GM18909 (cell line): Measurements from ENCODE around the gene SLMAP.

ENCODE experiments used
- ATAC-seq: cut with Tn5 transposase; IDR thresholded peaks from one replicate; pipeline ENCODE4 v1.9.1; 2021; ENCODE audit warnings: mild to moderate bottlenecking; ENCODE audit not compliant: unreplicated experiment, poor library complexity

SLMAP gene

DNA sequence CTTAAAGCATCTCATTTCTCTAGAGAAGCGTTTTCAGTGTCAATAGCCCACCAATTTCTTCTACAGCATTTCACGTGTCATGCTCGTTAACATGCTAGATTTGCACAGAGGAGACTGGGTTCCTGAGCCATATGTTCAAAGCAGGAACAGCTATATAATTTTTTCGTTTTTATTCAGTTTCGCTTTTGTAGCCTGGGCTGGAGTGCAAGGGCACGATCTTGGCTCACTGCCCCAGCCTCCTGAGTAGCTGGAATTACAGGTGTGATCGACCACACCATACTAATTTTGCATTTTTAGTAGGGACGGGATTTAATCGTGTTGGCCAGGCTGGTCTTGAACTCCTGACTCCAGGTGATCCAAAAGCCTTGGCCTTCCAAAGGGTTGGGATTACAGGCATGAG is 6.6 kb upstream of the SLMAP start:
- no peak for ATAC-seq

DNA sequence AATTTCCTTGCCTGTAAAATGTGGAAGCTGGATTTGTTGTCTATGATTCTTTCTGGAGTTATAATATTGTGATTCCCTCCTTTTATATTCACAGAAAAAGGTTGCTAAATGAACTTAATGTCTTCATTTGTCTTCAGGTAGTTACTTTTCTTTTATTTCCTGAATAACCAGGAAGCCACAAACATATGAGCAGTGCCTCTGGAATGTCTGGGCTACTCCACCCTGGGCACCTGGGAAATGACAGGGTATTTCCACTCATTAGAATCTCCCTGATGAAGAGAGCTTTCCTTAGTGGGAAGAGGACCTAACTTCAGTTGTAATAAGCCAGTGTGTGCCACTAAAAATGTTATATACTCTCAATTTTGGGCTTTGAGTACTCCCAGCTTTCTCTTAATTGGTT is 3.8 kb upstream of the SLMAP start:
- no peak for ATAC-seq

DNA sequence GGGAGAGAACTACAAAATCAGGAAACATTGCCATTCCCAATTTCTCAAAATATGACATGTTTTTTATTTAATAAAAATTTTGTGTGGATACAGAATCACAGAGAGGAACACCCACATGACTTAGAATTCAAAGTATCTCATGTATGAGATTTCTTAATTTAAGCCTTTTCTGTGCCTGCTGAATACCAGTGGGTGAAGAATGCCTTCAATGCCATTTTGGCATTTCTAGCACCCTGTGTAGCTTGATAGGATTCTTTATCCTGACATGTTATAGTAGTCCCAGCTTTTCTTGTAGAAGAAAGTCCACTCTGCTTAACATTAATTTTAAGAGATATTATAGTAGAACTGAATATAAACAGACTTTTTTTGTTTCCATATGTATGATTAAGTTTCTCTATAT is 3.1 kb upstream of the SLMAP start:
- no peak for ATAC-seq

DNA sequence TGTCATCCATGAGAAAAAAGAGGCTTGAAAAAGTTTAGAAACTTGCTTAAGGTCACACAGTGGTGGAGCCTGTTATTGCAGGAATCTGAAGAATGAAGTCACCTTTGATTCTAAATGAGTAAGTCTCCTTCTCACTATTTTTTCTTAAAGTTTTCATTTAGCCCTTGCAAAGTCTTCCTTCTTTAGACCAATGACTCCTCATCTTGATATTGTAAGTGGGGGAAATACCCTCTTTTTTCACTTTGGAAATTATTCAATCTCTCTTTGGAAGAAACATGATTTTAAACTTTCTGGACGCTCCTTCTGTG is 787 bp upstream of the SLMAP start:
- no peak for ATAC-seq

DNA sequence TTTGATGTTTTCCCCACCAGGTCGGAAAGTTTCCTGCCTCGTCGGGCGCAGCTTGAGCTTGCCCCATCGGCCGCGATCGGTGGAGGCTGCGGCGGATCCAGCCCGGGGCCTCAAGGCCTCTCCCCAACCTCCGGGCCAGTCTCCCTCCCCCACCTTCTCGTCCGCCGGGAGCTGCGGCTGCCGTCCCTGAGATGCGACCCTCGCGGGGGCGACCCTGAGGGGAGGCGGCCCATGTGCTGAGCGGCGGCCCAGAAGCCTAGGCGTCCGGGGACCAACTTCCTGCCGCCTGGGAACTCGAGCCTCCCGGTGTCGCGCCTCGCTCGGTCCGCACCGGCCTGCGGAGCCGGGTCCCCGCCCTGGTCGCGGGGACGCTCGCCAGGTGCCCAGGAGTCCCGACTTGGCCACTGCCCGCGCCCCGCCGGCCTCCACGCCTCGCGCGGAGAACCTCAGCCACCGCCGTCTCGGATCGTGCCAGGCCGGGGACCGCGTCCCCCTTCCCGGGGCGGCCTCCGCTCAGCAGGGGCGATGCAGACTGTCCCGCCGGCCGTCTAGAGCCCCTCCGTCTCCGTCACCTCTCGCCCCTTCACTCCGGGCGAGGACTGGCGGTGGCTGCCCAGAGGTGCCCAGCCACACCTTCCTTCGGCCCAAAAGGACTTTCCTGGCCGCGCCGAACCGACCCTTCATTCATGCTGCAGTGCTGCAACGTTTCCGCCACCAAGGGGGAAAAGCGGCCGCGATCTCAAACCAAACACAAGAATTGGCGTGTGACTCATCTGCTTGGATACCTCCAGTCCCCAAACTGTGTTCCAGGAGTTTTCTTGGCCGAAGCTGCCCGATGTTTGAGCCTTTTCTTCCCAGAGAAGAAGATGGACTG is 656 bp downstream of the SLMAP start:
- ATAC-seq, result peak; percentile 20

DNA sequence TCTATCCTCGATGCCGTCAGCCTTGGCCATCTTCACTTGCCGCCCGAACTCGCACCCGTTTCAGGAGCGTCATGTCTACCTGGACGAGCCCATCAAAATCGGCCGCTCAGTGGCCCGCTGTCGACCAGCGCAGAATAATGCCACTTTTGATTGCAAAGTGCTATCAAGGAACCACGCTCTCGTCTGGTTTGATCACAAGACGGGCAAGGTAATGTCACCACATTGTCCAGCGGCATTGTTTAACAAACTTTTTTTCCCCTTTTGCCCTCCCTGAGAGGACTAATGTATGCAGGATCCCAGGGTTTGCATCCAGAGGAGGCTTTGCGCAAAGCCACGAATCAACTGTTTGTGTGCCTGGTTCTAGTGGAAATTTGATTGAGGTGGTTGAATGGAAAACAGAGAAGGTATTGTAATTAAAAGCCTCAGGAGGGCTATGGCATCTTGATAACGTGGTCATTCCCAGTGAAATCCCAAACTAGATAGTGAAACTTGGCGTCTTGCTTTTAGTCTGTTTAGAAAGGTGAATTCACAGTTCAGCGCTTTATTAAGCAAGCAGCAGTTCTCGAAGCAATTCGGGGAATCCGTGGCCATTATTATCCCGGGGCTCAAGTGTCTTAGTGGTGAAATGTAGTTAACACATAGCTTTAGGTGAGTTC is 1.7 kb downstream of the SLMAP start:
- no peak for ATAC-seq

DNA sequence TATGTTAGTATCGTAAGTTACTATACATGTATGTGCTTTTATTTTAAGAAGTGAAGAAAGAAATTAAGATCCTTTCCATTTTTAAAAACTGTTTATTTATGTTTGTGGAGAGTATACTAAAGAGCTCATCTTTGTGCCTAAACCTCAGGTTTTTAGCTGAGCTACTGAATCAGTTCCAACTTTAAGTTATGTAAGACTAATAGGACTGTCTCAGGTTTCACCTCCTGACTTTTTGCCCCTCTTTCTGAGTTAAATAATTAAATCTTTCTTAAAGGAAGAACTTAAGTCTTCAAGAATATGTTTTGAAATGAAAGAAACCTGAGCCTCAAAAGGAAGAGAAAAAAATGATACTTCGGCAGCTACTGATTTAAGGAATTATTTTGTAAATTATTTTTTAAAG is 2.6 kb downstream of the SLMAP start:
- no peak for ATAC-seq

DNA sequence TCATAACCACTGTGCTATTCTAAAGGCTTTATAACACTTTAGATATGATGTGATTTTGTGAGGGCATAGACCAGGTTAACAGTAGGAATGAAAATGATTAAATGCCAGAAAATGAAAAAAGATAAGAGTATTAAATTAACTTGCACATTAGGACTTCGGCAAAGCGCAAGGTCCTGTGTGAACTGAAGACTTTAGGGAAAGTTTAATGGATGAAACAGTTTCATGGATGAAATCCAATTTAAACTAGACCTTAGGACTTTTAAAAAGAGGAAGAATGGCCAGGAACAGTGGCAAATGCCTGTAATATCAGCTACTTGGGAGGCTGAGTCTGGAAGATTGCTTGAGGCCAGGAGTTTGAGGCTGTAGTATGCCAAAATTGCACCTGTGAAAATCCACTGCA is 8.7 kb downstream of the SLMAP start:
- no peak for ATAC-seq

DNA sequence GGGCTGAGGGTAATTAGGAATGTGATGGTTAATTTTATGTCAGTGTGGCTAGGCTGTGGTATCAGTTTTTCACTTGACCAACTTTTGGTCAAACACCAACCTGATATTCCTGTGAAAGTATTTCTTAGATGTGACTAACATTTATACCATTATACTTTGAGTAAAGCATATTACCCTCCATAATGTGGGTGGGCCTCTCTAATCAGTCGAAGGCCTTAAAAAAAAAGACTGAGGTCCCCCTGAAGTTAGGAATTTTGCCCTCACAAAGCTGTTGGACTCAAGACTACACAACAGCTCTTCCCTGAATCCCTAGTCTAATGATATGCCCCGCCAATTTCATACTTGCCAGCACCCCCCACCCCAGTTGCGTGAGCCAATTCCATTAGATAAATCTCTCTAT is 12.5 kb downstream of the SLMAP start:
- ATAC-seq, result no peak

DNA sequence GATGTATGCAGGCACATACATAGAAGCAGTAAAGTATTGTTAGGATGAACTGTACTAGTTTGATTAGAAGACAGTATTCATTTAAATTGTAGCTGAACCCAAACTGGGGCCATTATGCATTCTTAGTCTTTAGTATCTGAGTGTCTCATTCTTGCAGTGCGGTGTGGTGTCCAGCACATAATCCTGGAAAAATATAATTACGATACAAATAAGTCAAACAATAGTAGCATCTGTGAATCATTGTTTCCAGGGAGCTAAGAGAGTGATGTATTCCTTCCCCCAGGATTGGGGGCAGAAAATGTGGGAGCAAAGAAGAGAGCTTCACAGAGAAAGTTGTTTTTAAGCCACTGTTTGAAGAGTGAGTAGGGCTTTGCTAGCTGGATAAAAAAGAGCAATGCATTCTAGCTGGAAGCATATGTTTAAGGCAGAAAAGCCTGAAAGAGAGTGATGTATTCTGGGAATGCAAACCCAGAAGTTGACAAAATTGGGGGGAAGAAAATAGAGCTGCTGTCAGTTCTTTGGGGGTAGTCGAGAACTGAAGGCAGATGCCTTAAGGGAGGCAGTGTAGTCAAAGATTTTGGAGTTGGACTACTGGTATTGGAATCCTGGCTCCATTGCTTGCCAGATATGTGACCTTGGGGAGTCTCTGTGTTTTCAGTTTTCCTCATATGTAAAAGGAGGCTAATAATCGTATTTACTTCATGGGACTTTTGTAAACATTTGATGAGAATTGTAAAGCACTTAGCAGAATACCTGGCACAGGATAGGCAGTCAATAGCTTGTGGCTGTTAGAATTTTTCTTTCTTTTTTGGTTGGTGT is 14.1 kb downstream of the SLMAP start:
- no peak for ATAC-seq

DNA sequence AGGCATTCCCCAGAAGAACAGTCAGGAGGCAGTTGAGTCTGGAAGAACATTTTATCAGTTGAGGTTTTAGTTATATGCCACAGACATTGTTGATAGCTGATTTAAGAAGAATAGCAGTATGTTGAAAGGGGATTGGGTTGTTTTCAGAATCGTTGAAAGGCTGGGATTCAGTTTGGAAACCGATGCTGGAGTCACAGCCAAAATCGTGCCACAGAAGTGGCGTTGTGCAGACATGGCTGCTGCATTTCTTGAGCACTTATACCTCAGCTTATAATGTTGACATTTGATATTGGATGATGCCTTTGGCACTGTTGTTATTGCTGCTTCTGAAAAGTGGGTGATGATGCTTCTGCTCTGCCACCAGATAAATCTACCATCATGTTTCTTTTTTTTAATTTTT is 16.1 kb downstream of the SLMAP start:
- ATAC-seq, result no peak

DNA sequence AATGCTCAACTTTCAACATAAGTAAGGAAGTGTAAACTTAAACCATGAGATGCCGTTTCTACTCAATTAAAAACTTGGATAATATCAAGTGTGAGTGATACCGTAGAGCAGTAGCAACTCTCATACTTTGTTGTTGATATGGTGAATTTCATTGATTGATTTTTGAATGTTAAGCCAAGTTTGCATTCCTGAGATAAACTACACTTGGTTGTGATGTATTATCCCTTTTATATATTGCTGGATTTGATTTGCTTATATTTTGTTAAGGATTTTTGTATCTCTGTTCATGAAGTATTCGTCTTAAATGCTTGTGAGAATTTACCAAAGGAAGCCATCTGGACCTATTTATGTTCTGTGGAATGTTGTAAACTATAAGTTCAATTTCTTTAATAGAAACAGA is 21.7 kb downstream of the SLMAP start:
- ATAC-seq, result no peak

DNA sequence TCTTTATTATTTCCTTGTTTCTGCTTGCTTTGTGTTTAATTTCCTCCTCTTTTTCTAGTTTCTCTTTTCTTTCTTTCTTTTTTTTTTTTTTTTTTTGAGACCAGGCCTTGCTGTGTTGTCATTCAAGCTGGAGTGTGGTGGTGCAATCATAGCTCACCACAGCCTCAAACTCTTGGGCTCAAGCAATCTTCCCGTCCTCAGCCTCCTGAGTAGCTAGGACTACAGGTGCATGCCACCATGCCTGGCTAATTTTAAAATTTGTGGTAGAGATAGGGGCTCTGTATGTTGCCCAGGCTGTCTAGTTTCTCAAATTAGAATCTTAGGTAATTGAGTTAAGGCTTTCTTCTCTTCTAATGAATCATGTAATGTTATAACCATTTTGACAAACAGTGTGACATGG is 22.4 kb downstream of the SLMAP start:
- no peak for ATAC-seq

DNA sequence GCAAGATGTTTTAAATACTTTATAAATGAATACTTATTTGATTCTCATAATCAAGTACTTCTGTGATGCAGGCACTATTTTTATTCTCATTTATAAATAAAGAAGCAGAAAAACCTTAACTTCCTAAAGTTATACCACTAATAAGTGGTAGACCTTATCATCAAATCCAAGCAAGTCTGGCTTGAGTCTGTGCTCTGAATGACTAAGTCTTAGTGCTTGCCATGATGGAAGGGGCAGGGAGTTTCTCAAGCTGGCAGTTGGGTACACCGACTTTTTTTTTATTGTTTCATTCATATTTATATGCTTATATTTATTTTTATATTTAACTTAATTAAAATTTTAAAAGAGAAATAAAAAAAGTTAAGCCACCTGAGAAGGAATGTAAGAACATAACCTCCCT is 23.6 kb downstream of the SLMAP start:
- no peak for ATAC-seq

DNA sequence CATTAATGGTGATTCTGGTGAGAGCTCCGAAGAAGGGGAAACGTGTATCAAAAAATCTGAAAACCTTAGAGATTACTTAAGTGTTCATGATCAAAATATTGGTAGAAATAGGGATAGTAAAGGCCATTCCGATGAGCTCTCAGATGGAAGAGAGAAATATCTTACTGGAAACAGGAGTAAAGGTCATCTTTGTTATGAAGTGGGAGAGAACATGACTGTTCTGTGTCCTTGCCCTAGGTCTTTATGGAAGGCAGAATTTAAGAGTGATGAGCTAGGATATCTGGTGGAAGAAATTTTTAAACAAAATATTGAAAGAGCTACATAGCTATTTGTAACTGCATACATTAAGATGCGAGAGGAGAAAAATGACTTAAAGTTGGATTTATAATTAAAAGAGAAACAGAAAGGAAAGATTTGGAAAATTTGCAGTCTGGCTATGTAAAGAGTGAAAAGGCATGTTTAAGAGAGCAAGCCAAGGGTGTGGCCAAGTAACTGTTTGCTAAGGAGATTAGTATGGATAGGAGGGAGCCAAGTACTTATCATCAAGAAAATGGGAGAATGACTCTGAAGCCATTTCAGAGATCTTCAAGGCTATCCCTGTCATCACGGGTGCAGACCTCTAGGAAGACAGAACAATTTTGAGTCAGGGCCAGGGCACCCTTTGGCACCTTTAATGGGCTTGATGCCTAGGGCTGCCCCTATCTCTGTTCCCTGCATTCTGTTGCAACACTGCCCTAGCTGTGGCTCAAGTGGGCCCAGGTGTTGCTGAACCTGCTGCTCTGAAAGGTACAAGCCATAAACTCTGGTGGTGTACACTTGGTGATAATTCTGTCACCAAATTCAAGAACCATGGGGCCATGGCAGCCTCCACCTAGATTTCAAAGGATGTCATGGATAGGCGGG is 27.3 kb downstream of the SLMAP start:
- no peak for ATAC-seq

DNA sequence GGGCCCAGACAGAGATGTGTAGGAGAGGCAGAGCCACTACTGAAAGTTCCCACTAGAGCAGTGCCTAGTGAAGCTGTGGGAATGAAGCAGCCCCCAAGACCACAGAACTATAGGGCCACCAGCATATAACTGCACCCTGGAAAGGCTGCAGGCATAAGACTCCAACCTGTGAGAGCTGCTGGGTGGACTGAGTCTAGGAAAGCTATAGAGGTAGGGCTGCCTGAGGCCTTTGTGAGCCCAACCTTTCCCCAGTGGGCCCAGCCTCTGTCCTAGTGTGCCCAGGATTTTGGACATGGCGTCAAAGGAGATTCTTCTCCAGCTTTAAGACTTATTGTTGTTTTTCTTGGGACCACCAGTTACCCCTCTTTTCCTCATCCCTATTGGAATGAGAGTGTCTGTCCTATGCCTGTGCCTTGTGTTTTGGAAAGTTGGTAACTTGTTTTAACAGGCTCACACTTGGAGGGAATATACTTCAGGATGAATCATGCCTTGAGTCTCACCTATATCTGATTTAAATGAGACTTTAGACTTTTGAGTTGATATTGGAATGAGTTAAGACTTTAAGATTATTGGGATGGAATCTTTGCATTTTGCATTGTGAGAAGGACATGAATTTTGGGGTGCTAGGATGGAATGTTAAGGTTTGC is 28.1 kb downstream of the SLMAP start:
- ATAC-seq, result no peak

DNA sequence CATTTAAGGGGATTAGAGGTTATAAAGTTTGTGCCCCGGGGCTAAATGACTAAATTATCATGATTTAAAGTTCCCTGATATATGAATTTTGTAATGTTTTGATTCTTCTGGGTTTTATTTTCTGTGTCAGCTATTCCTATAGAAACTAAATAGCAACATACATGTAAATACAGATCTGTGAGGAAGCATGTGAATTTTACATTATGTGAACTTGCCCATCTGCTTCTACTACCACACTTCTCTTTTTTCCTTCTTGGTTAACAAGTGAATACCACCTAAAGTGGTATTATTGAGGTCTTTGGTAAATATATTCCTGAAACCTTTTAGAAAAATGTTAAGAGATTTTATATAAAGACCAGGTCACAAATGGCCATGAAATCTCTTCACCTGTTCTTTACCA is 29.3 kb downstream of the SLMAP start:
- ATAC-seq, result no peak

DNA sequence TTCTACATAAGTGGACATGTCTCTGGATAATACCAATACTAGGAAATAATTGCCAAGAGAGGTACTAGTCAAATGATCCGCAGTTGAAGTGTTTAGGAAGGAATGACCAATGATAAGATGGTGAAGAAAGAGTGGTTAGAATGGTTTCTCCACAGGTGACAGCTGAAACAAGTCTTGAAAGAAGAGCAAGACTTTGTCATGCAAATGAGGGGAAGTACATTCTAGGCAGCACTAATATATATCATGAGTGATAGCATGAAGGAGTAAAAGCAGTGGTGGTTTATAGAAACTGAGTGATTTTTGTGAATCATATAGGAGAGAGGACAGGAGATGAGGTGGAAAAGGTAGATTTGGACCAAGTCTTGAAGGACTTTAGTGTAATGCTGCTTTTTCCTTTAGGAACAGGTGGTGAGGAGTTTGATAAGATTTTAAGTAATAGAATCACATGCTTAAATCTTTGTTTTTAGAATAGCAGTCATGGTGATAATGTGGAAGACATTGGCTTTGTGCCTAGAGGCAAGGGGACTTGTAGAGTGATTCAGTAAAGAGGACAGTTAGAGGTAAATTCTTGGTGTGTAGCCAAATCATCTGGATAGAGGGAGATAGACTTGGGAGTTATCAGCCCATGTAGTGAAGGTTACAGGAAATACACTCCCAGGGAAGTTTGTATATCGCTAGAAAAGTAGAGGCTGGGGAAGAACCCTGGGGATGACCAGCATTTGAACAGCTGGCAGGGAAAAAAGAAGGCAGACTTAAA is 31.9 kb downstream of the SLMAP start:
- ATAC-seq, result peak; percentile 90

DNA sequence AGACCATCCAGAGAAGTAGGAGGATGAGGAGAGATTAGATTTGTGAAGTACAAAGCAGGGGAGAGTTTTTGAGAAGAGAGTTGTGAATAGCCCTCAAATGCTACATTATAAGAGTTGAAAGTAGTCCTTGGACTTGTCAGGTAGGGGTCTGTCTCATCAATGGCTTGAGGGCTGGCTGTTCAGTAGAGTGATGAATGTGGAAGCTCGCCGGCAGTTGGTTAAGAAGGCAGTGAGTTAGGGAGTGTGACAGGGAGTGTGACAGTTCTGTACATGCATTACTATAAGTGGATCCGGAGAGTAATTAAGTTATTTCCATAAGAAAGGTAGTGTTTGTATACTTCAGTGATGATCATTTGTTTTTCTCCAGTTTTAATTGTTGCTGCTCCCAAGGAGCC is 32.5 kb downstream of the SLMAP start:
- ATAC-seq, result no peak
